Endodermal cell (in vitro differentiated cells): ENCODE measurements around the gene PRMT5. TPM values are rescaled to one million over a fixed set of nuclear protein-coding genes. Genes with fewer than 3 reads are reported as not detected.

Experiments
- DNase-seq: peaks from one replicate; pipeline ENCODE4 v3.0.0-alpha.2; 2017
- H3K27ac ChIP-seq: 2 replicates; pipeline ENCODE4 v1.5.1; 2013; ENCODE audit warnings: mild to moderate bottlenecking, low read depth, low read length, moderate library complexity
- H3K27me3 ChIP-seq: 2 replicates; pipeline ENCODE4 v1.6.1; 2013; ENCODE audit warnings: mild to moderate bottlenecking, low read length, moderate library complexity; ENCODE audit not compliant: insufficient read depth, control insufficient read depth, poor library complexity, severe bottlenecking
- H3K36me3 ChIP-seq: 2 replicates; pipeline ENCODE4 v1.7.0; 2013; ENCODE audit warnings: mild to moderate bottlenecking, low read length, moderate library complexity; ENCODE audit not compliant: control insufficient read depth, insufficient read depth
- H3K4me1 ChIP-seq: one replicate; pipeline ENCODE4 v1.7.0; 2013; ENCODE audit warnings: low read length; ENCODE audit not compliant: control insufficient read depth, insufficient read depth
- H3K4me3 ChIP-seq: 2 replicates; pipeline ENCODE4 v1.5.1; 2013; ENCODE audit warnings: mild to moderate bottlenecking, low read length, moderate library complexity
- H3K9ac ChIP-seq: 2 replicates; pipeline ENCODE4 v1.6.1; 2013; ENCODE audit warnings: mild to moderate bottlenecking, low read length, moderate library complexity; ENCODE audit not compliant: poor library complexity, severe bottlenecking; ENCODE audit errors: extremely low read depth
- H3K9me3 ChIP-seq: 2 replicates; pipeline ENCODE4 v1.6.1; 2013; ENCODE audit warnings: mild to moderate bottlenecking, low read length, moderate library complexity; ENCODE audit not compliant: control insufficient read depth
- H3K27ac Mint-ChIP-seq: 2 replicates; pipeline ENCODE4 v1.8.0; 2020; ENCODE audit warnings: mixed read lengths
- H3K27me3 Mint-ChIP-seq: 2 replicates; pipeline ENCODE4 v1.8.0; 2021; ENCODE audit warnings: mild to moderate bottlenecking, mixed read lengths; ENCODE audit not compliant: insufficient read depth
- H3K36me3 Mint-ChIP-seq: 2 replicates; pipeline ENCODE4 v1.8.0; 2020; ENCODE audit warnings: low read depth, mixed read lengths
- H3K4me1 Mint-ChIP-seq: 2 replicates; pipeline ENCODE4 v1.8.0; 2020; ENCODE audit warnings: mixed read lengths
- H3K4me3 Mint-ChIP-seq: 2 replicates; pipeline ENCODE4 v1.8.0; 2020; ENCODE audit warnings: mild to moderate bottlenecking, moderate library complexity, mixed read lengths
- H3K9me3 Mint-ChIP-seq: 2 replicates; pipeline ENCODE4 v1.8.0; 2020; ENCODE audit warnings: mild to moderate bottlenecking, mixed read lengths
- CTCF ChIP-seq: fragments of 200-600 bp; sonication (generic); conservative IDR thresholded peaks from 2 replicates; pipeline ENCODE4 v1.5.0; 2021; ENCODE audit warnings: antibody characterized with exemption, mild to moderate bottlenecking
- WGBS, 2 experiments: methylation state at CpG; one replicate each; pipeline versions ENCODE4 v1.1.5 to v1.1.7; 2013; ENCODE audit warnings: missing lambda C conversion rate in 2 of 2, mixed read lengths in 1 of 2; ENCODE audit not compliant: insufficient coverage in 1 of 2, insufficient read length in 1 of 2; 5-methylcytosine and 5-hydroxymethylcytosine counted together
- total RNA-seq, 2 donors: library from RNA; stranded (reverse); fragmentation: NEBNext Ultra II Directional in 1 of 2; extraction: Animal tissue kit (Norgen Biotek cat#: 25700) in 1 of 2; gene quantifications; 2 replicates in 1 of 2; 3 replicates in 1 of 2; pipeline ENCODE4 v1.2.1, GENCODE V29; 2021

PRMT5 gene
- total RNA-seq, 2 donors from 2014 or later, result 111 to 112 TPM

GRCh38 chr14:22877000-22877501 is 52.1 kb downstream of the PRMT5 start:
- no peak overlapping the region for H3K4me3 Mint-ChIP-seq
- Histone ChIP-seq H3K9ac (no peak overlapping the region), H3K27me3 (no peaks in the 10 kb centered on the region), H3K4me1 (peaks cover 2% of the 10 kb centered on the region), H3K9me3 (no peaks in the 10 kb centered on the region), H3K27ac (no peak overlapping the region), H3K36me3 (peaks cover 36% of the 10 kb centered on the region), H3K4me3 (no peak overlapping the region)
- no peak overlapping the region for H3K27ac Mint-ChIP-seq
- no peaks in the 10 kb centered on the region for H3K9me3 Mint-ChIP-seq
- H3K4me1 Mint-ChIP-seq, result peaks cover 14% of the 10 kb centered on the region
- WGBS, 2 experiments, result 96 to 100% methylated on average over 12 to 22 of the region's 22 CpGs
- TF ChIP-seq CTCF, result no peak
- no peak for DNase-seq
- peaks cover 2% of the 10 kb centered on the region for H3K27me3 Mint-ChIP-seq
- H3K36me3 Mint-ChIP-seq, result peaks cover 28% of the 10 kb centered on the region

GRCh38 chr14:22875748-22876319 is 53.3 kb downstream of the PRMT5 start:
- H3K27me3 ChIP-seq, result no peaks in the 10 kb centered on the region
- Mint-ChIP-seq H3K27ac (peak overlapping the region; percentile 19), H3K4me1 (peaks cover 12% of the 10 kb centered on the region), H3K36me3 (peaks cover 28% of the 10 kb centered on the region), H3K27me3 (peaks cover 2% of the 10 kb centered on the region), H3K4me3 (no peak overlapping the region), H3K9me3 (no peaks in the 10 kb centered on the region)
- H3K36me3 ChIP-seq, result peaks cover 36% of the 10 kb centered on the region
- H3K27ac ChIP-seq, result no peak overlapping the region
- no peak for DNase-seq
- no peak for TF ChIP-seq CTCF
- H3K4me1 ChIP-seq, result peaks cover 2% of the 10 kb centered on the region
- no peak overlapping the region for H3K9ac ChIP-seq
- no peaks in the 10 kb centered on the region for H3K9me3 ChIP-seq
- 94 to 99% methylated on average over 17 to 20 of the region's 20 CpGs for WGBS, 2 experiments
- H3K4me3 ChIP-seq, result no peak overlapping the region

- Histone ChIP-seq H3K27me3 (no peaks in the 10 kb centered on the region), H3K4me3 (no peak overlapping the region), H3K9me3 (no peaks in the 10 kb centered on the region), H3K36me3 (peaks cover 36% of the 10 kb centered on the region), H3K9ac (no peak overlapping the region), H3K27ac (no peak overlapping the region), H3K4me1 (peaks cover 2% of the 10 kb centered on the region)
- H3K27ac Mint-ChIP-seq, result no peak overlapping the region
- H3K27me3 Mint-ChIP-seq, result peaks cover 2% of the 10 kb centered on the region
- H3K36me3 Mint-ChIP-seq, result peaks cover 28% of the 10 kb centered on the region
- no peak overlapping the region for H3K4me3 Mint-ChIP-seq
- peaks cover 17% of the 10 kb centered on the region for H3K4me1 Mint-ChIP-seq
- WGBS, 2 experiments, result 96 to 98% methylated on average over 14 to 15 of the region's 15 CpGs
- no peak for DNase-seq
- H3K9me3 Mint-ChIP-seq, result no peaks in the 10 kb centered on the region
- TF ChIP-seq CTCF, result no peak
Measured at GRCh38 chr14:22875003-22875747, 54.0 kb downstream of the PRMT5 start.
